ENCODE results near the gene MRTFB.
A peak's percentile ranks its signal among the peaks of the same experiment; 100 is the strongest.

The MRTFB gene

DNA sequence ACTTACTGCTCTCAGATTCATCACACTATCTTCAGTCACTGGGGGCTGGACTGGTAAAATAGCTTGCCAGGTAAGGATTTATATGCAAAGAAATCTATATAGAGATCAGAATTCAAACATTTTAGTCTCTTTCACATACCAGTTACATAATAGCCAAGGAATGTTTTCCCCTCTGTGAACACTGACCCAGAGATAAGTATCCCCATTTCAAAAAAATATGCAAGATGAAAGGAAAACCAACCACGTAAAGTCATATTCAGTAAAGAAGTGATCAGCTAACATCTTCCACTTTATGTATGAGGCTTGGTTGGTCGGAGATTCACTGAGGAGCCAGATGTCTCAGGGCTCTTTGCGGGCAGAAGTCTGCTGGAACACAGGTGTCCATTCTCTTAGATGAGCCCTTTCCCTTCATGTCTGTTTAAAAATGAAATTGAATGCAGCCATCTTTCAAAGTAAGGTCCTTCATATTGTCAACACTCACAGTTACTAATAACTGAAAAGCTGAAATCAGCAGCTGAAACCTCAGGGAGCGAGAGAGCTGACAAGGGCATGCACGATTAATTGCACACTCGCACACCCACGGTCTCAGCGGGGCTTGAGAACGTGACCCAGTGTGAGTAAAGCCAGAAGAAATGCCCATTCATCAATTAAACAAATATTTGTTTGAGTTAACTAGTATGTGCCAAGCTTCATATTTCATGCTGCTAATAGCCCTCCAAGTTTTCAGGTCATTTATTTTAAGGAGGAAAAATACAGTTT, 161.2 kb downstream of the MRTFB start:
- no peak for DNase-seq (ENCODE audit: low read depth in 2 of 2)

DNA sequence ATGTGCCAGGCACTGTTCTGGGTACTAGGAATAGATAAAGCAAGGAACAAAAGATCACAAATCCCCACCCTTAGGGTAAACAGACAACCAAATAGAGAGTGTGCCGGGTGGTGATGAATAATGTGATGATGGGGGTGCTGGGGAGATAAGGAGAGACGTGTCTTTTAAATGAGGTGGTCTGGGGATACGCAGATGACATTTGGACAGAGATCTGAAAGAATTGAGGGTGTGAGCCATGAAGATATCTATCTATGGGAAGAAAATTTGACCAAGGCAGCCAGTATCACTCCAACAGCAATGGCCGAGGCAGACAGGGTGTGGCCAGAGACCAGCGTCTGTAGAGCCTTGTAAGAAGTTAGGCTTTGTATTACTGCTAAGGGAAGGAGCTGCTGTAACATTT, 165.3 kb downstream of the MRTFB start:
- DNase-seq (ENCODE audit: low read depth in 2 of 2), result no peak

DNA sequence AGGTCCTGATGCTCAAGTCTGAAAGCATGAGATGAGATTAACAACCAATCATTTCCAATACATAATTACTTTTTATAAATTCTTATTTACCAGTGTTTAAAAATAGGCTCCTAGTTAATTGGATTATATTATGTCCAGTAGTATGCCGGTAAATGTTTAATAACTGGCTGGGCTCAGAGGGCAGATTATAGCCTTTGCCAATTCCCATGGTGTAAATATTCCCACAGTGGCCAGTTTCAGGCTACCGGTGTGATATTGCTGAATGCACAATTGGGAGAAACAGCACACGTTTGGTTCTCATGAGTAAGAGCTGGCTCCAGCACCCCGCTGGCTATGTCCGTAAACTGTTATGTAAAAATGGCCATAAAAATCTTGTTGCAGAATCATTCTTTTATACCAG, 167.6 kb downstream of the MRTFB start:
- DNase-seq (ENCODE audit: low read depth in 2 of 2), result no peak

- no peak for DNase-seq (ENCODE audit: low read depth in 2 of 2)
Measured at GRCh38 chr16:14239791-14240190, 168.7 kb downstream of the MRTFB start.

DNA sequence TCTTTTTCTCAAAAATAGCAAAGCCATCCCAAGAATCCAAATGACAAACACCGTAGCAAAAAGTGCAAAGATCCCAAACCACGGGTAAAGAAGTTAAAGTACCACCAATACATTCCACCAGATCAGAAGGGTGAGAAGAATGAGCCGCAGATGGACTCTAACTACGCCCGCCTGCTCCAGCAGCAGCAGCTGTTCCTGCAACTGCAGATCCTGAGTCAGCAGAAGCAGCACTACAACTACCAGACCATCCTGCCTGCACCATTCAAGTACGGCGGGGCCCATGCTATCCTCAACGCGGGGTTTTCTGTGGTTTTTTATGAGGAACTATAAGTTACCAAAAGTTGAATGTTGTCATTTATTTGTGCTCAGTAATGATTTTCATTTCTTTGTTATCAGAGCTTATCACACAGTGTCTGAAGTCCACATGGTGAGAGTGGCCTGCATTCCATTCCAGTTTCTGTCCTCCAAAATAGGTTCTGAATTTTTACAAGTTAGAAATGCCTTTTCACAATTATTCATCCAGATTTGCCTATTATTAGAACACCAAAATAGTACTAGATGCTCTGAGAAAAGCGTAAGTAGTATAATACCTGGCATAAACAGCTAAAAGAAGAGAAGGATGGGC, 169.2 kb downstream of the MRTFB start:
- no peak for DNase-seq (ENCODE audit: low read depth in 2 of 2)

DNA sequence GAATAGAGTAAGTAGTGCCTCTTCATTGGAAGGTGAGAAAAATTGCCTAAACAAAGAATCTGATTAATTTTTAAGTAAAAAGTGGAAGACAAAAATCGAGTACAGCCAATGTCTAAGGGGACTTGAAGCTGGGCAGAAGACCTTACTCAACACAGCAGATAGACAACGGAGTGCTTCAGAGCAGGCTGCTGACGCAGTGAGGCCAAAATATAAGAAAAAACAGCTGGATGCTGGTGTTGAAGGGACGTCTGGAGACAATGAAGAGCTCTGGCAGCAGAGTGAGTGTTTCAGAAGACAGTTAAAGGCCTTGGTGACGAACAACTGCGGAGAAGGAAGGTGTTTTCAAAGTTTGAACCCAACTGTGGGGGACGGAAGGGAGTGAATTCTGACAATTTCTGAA, 169.8 kb downstream of the MRTFB start:
- no peak for DNase-seq (ENCODE audit: low read depth in 2 of 2)

- DNase-seq (ENCODE audit: low read depth in 2 of 2), result no peak
Measured at GRCh38 chr16:14241631-14242030, 170.5 kb downstream of the MRTFB start.

GRCh38 chr16:14242769-14243168, 171.7 kb downstream of the MRTFB start:
- no peak for DNase-seq (ENCODE audit: low read depth in 2 of 2)

GRCh38 chr16:14244196-14245010, 173.3 kb downstream of the MRTFB start:
- DNase-seq (ENCODE audit: low read depth in 2 of 2), result no peak

DNA sequence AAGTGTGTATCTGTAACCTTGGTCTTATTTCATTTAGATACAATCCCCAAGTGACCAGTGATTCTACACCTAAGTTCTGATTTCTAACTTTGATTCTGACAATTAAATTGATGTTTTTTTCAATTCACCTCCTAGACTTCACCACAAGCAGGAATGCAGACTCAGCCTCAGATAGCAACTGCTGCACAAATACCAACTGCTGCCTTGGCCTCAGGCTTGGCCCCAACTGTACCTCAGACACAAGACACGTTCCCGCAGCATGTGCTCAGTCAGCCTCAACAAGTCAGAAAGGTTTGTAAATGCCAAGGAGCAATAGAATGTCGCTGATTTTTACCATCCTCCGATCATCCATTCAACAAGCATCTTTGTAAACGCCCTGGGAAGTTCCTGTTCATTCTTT, 177.7 kb downstream of the MRTFB start:
- DNase-seq (ENCODE audit: low read depth in 2 of 2), result no peak

DNA sequence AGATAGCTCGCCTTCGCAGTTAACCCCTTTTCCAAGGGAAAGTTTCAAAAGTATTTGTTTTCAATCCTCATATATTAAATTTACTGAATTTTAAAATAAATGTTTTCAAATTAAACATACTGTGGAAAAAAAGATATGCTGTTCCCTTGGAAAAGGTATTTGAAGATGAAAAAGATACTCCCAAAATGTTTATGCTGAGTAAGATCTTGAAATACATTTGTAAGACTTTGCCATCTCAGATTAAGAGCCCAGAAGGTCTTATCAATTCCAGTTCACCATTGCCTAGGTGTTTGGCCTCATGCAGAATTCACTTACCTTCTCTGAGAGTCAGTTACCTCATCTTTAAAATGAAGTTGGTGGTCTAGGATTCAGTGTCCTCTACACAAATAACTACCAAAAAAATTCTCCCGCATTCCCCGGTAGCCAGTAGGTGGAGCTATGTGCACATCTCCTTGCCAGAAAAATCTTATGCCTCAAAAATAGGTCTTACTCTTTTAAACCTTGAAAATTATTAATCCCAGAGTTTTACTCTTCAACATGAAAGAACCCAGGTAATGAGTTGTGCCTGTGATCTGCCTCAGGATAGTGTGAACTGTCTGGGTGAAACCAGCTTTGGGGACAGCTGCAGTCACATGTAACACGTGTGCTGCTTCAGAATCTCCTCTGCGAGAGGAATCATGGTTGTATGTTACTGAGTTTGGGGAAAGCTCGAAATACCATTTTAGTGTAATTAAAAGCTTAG, 178.3 kb downstream of the MRTFB start:
- DNase-seq (ENCODE audit: low read depth in 2 of 2), result peak in 1 of 2 donors; percentile 11

GRCh38 chr16:14251419-14251818, 180.3 kb downstream of the MRTFB start:
- DNase-seq (ENCODE audit: low read depth in 2 of 2), result no peak

GRCh38 chr16:14252860-14253259, 181.7 kb downstream of the MRTFB start:
- no peak for DNase-seq (ENCODE audit: low read depth in 2 of 2)

GRCh38 chr16:14263011-14263410, 191.9 kb downstream of the MRTFB start:
- DNase-seq (ENCODE audit: low read depth in 2 of 2), result no peak

DNA sequence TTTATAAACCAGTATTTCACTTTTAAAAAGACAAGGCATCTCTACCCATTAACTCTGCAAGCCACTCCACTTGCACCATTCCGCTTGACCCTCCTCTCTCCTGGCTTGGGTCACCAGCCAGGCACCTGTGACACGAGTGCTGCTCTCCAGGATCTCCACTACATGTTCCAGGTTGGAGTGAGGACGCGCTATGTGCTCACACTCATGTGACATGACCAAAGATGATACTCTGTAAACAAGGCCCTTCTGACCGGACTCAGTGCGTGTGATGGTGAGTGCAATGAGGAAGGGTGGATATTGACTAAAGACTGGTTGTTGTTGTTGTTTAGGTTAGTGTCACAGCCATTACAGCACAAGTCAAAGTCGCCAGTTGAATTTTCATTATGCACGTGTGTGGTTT, 192.7 kb downstream of the MRTFB start:
- DNase-seq (ENCODE audit: low read depth in 2 of 2), result no peak

DNA sequence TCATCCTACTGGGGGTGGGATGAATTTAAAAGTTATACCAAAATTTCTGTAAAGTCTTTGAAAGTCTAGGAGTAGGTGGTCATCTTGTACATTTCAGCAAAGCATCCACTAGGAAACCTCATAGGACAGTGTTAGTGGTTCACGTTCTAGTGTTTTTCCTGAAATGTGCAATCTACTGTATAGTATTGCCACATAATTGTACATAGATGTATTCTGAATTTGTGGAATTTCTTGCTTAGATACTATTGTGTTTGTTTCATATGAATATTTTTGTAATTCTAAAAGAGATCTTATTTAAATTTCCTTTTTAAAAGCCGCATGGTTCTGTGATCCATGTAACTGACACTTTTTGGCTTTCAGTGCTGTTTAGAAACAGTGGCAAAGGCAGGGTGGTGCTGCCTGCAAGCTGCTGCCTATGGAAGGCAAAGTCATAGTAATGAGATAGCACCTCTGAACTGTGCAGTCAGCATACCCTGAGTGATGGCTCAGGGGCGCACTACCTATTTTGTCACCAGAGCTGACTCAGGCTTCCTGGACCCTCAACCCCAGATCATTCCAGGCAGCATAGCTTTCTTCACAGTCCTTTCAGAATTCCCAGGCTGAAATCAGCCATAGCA, 193.3 kb downstream of the MRTFB start:
- DNase-seq (ENCODE audit: low read depth in 2 of 2), result no peak

DNA sequence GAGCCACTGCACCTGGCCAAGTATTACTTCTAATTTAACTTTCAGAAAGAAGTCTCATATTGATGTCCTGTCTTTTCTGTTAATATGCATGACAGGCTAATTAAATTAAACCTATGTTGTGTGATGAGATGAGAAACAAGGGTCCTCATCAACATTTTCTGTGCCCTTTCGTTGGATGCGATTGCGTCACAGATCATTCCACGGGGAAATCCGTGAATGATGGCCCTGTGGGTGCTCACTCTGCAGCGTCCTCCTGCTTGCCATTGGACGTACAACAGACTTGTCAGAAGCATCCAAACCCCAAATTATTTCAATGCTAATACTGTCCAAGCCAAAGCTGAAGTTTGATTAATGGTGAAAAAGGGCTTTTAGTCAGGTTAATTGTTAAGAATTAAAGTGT, 197.0 kb downstream of the MRTFB start:
- no peak for DNase-seq (ENCODE audit: low read depth in 2 of 2)

GRCh38 chr16:14275934-14276333, 204.8 kb downstream of the MRTFB start:
- DNase-seq (ENCODE audit: low read depth in 2 of 2), result no peak

GRCh38 chr16:14278749-14279148, 207.6 kb downstream of the MRTFB start:
- no peak for DNase-seq (ENCODE audit: low read depth in 2 of 2)

- DNase-seq (ENCODE audit: low read depth in 2 of 2), result no peak
Measured at GRCh38 chr16:14280541-14280940, 209.4 kb downstream of the MRTFB start.

GRCh38 chr16:14283786-14284185, 212.7 kb downstream of the MRTFB start:
- DNase-seq (ENCODE audit: low read depth in 2 of 2), result no peak

DNA sequence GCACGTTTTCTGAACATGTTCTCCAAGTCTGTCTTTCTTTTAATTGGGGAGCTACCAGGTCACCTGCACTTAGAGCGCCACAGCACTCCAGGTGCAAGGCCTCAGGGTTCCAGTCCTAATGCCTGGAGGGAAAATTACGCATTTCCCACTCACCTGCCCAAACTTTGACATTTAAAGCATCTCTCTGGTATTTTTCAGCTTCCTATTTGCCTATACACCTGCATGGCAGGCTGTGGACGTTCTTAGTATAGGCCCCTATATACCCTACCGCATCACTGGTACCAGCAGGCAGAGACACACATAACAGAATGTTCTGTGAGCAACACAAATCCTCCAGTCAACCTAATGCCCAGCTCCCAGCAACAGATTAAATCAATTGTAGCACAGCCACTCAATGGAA, 213.3 kb downstream of the MRTFB start:
- DNase-seq (ENCODE audit: low read depth in 2 of 2), result no peak
